PC-3 (cell line): ENCODE results near the gene IL20RB. TPM values are rescaled to one million over a fixed set of nuclear protein-coding genes. Genes with fewer than 3 reads are reported as not detected.

Experiments used
- ATAC-seq: fragments of 200-7000 bp; cut with Tn5 transposase; 2 replicates; pipeline ENCODE4 v1.9.1; 2020; ENCODE audit warnings: mild to moderate bottlenecking, moderate library complexity
- BruUV-seq: library from RNA; stranded (reverse); fragments of 400-500 nt; replicated peaks from 2 replicates; lab custom pipeline; 2021; lab: Mats Ljungman, UMichigan
- CTCF ChIA-PET: fragments of 300-600 bp; sonication (Branson Sonifier 250); formaldehyde crosslinking; loops from one replicate; lab custom pipeline; 2022; ENCODE audit warnings: antibody characterized with exemption; lab: Charles Lee
- POLR2A ChIA-PET: fragments of 300-600 bp; sonication (Branson Sonifier 250); formaldehyde crosslinking; loops from one replicate; lab custom pipeline; 2022; ENCODE audit warnings: antibody characterized with exemption; ENCODE audit not compliant: unreplicated experiment; lab: Charles Lee
- DNase-seq: peaks from one replicate; pipeline ENCODE4 v3.0.0-alpha.2; 2015
- H2AFZ ChIP-seq: fragments of 300-600 bp; sonication (generic); 2 replicates; pipeline ENCODE4 v1.6.0; 2016; ENCODE audit warnings: antibody characterized with exemption, low read length
- H3F3A ChIP-seq: fragments of 300-600 bp; sonication (generic); one replicate; pipeline ENCODE4 v1.6.0; 2017; ENCODE audit warnings: antibody characterized with exemption, low read length, control low read depth, mild to moderate bottlenecking; ENCODE audit not compliant: unreplicated experiment
- H3K27ac ChIP-seq: fragments of 300-600 bp; sonication (generic); 2 replicates; pipeline ENCODE4 v1.5.1; 2016; ENCODE audit warnings: mild to moderate bottlenecking, low read length
- H3K27me3 ChIP-seq: fragments of 300-600 bp; sonication (generic); 2 replicates; pipeline ENCODE4 v1.6.1; 2016; ENCODE audit warnings: low read length, mixed read lengths
- H3K36me3 ChIP-seq: fragments of 300-600 bp; sonication (generic); 2 replicates; pipeline ENCODE4 v1.6.1; 2016; ENCODE audit warnings: low read depth, mixed run types, low read length, mixed read lengths
- H3K4me1 ChIP-seq: fragments of 300-600 bp; sonication (generic); 2 replicates; pipeline ENCODE4 v1.5.1; 2016; ENCODE audit warnings: low read length; ENCODE audit not compliant: insufficient read depth
- H3K4me2 ChIP-seq: fragments of 300-600 bp; sonication (generic); 2 replicates; pipeline ENCODE4 v1.6.0; 2016; ENCODE audit warnings: low read length
- H3K4me3 ChIP-seq: fragments of 300-600 bp; sonication (generic); 2 replicates; pipeline ENCODE4 v1.5.1; 2016; ENCODE audit warnings: mild to moderate bottlenecking, low read length, mixed read lengths
- H3K79me2 ChIP-seq: fragments of 300-600 bp; sonication (generic); 2 replicates; pipeline ENCODE4 v1.6.1; 2017; ENCODE audit warnings: low read length, mixed read lengths
- H3K9ac ChIP-seq: fragments of 300-600 bp; sonication (generic); 2 replicates; pipeline ENCODE4 v1.6.0; 2016; ENCODE audit warnings: mild to moderate bottlenecking, low read length
- H3K9me2 ChIP-seq: fragments of 300-600 bp; sonication (generic); replicated peaks from 2 replicates; pipeline ENCODE4 v1.6.1; 2016; ENCODE audit warnings: mixed run types, low read length, mixed read lengths
- H3K9me3 ChIP-seq: fragments of 300-600 bp; sonication (generic); 2 replicates; pipeline ENCODE4 v1.6.1; 2016; ENCODE audit warnings: low read length, mixed read lengths
- H4K20me1 ChIP-seq: fragments of 300-600 bp; sonication (generic); 2 replicates; pipeline ENCODE4 v1.6.1; 2016; ENCODE audit warnings: low read length, mixed read lengths
- EZH2 ChIP-seq: fragments of 300-600 bp; sonication (generic); IDR thresholded peaks from one replicate; pipeline ENCODE4 v1.6.1; 2017; ENCODE audit warnings: antibody characterized with exemption, mild to moderate bottlenecking, low read length; ENCODE audit not compliant: unreplicated experiment
- EZH2phosphoT487 ChIP-seq: fragments of 300-600 bp; sonication (generic); IDR thresholded peaks from 2 replicates; pipeline ENCODE4 v1.6.1; 2018; ENCODE audit warnings: mild to moderate bottlenecking, antibody characterized with exemption, low read length, borderline replicate concordance
- intact Hi-C: fragments of 100-400 bp; cut with micrococcal nuclease; formaldehyde crosslinking; loops from 2 replicates; pipeline ENCODE4 v1.9.0; 2023
- total RNA-seq: library from RNA; depleted of rRNA; stranded (reverse); fragments of >200 nt; gene quantifications from 2 replicates; pipeline ENCODE4 v1.2.3, GENCODE V29; 2014
- TF ChIP-seq, protein P1 (sequence below): fragments of 300-600 bp; sonication (generic); conservative IDR thresholded peaks from 2 replicates; pipeline ENCODE4 v1.5.1; 2017; ENCODE audit warnings: antibody characterized with exemption, low read depth, mild to moderate bottlenecking, low read length

Gene IL20RB
- total RNA-seq, 1 experiment from 2014 or later: 0.73 TPM

GRCh38 chr3:137008131-137008530 lies 50.3 kb downstream of the IL20RB start:
- Histone ChIP-seq H3F3A (no peaks in the 10 kb centered on the region), H3K79me2 (no peaks in the 10 kb centered on the region), H3K27me3 (no peaks in the 10 kb centered on the region), H3K27ac (no peak overlapping the region), H3K4me1 (no peaks in the 10 kb centered on the region), H3K9ac (no peak overlapping the region), H3K9me3 (no peaks in the 10 kb centered on the region), H3K4me3 (no peak overlapping the region), H4K20me1 (no peaks in the 10 kb centered on the region), H3K36me3 (no peaks in the 10 kb centered on the region), H3K9me2 (no peaks in the 10 kb centered on the region), H2AFZ (no peak overlapping the region), H3K4me2 (no peak overlapping the region)
- ChIA-PET POLR2A (no interaction called here), CTCF (no interaction called here)
- ATAC-seq: no peak
- BruUV-seq: no TSS peak
- intact Hi-C loops: no loop called here
- TF ChIP-seq EZH2 (no peak), EZH2phosphoT487 (no peak)
- TF ChIP-seq, protein P1, sequence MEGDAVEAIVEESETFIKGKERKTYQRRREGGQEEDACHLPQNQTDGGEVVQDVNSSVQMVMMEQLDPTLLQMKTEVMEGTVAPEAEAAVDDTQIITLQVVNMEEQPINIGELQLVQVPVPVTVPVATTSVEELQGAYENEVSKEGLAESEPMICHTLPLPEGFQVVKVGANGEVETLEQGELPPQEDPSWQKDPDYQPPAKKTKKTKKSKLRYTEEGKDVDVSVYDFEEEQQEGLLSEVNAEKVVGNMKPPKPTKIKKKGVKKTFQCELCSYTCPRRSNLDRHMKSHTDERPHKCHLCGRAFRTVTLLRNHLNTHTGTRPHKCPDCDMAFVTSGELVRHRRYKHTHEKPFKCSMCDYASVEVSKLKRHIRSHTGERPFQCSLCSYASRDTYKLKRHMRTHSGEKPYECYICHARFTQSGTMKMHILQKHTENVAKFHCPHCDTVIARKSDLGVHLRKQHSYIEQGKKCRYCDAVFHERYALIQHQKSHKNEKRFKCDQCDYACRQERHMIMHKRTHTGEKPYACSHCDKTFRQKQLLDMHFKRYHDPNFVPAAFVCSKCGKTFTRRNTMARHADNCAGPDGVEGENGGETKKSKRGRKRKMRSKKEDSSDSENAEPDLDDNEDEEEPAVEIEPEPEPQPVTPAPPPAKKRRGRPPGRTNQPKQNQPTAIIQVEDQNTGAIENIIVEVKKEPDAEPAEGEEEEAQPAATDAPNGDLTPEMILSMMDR: no peak
- no peak for DNase-seq

- Histone ChIP-seq H3K9me3 (no peaks in the 10 kb centered on the region), H3F3A (no peaks in the 10 kb centered on the region), H3K36me3 (no peaks in the 10 kb centered on the region), H3K27ac (no peak overlapping the region), H3K27me3 (no peaks in the 10 kb centered on the region), H3K9ac (no peak overlapping the region), H3K9me2 (no peaks in the 10 kb centered on the region), H3K4me3 (no peak overlapping the region), H3K79me2 (no peaks in the 10 kb centered on the region), H4K20me1 (no peaks in the 10 kb centered on the region), H3K4me1 (no peaks in the 10 kb centered on the region), H3K4me2 (no peak overlapping the region), H2AFZ (no peak overlapping the region)
- no peak for TF ChIP-seq EZH2phosphoT487
- TF ChIP-seq EZH2: no peak
- TF ChIP-seq, protein P1: no peak
- CTCF ChIA-PET: no interaction called here
- POLR2A ChIA-PET: no interaction called here
- DNase-seq (no peak), ATAC-seq (no peak)
- intact Hi-C loops: no loop called here
- BruUV-seq: no TSS peak
Measured at GRCh38 chr3:137008976-137009375, 51.2 kb downstream of the IL20RB start.

- intact Hi-C loops: loop anchor here (5.0 kb wide), 2 partner anchors 193 to 618 kb away; partner anchors contain the start of gene SLC35G2
- TF ChIP-seq EZH2 (no peak), EZH2phosphoT487 (no peak)
- TF ChIP-seq, protein P1: no peak
- no peak for DNase-seq
- H3K4me2 ChIP-seq: no peak overlapping the region
- no peaks in the 10 kb centered on the region for H3K27me3 ChIP-seq
- no peak overlapping the region for H2AFZ ChIP-seq
- H3K36me3 ChIP-seq: no peaks in the 10 kb centered on the region
- no peak overlapping the region for H3K9ac ChIP-seq
- ChIA-PET POLR2A (no interaction called here), CTCF (no interaction called here)
- no peak overlapping the region for H3K4me3 ChIP-seq
- ATAC-seq: no peak
- H3K9me2 ChIP-seq: no peaks in the 10 kb centered on the region
- no peaks in the 10 kb centered on the region for H3K79me2 ChIP-seq
- peaks cover 5% of the 10 kb centered on the region; the same call in 1 of the 2 replicates for H3K4me1 ChIP-seq
- no peaks in the 10 kb centered on the region for H4K20me1 ChIP-seq
- no peaks in the 10 kb centered on the region for H3K9me3 ChIP-seq
- H3K27ac ChIP-seq: no peak overlapping the region
- no peaks in the 10 kb centered on the region for H3F3A ChIP-seq
- no TSS peak for BruUV-seq
Measured at GRCh38 chr3:137010137-137010536, 52.4 kb downstream of the IL20RB start.
